Progenitor cell of endocrine pancreas (in vitro differentiated cells): ENCODE results near the gene ASCC1. TPM values are rescaled to one million over a fixed set of nuclear protein-coding genes. Genes with fewer than 3 reads are reported as not detected.

Experiments
- DNase-seq: peaks from one replicate; pipeline ENCODE4 v3.0.0; 2021; ENCODE audit warnings: low spot score; ENCODE audit not compliant: unreplicated experiment
- H3K27ac Mint-ChIP-seq: 2 replicates; pipeline ENCODE4 v1.8.0; 2021; ENCODE audit warnings: mild to moderate bottlenecking, moderate library complexity, mixed read lengths
- H3K27me3 Mint-ChIP-seq: 2 replicates; pipeline ENCODE4 v1.8.0; 2021; ENCODE audit warnings: mixed read lengths
- H3K36me3 Mint-ChIP-seq: 2 replicates; pipeline ENCODE4 v1.8.0; 2022; ENCODE audit warnings: mixed read lengths; ENCODE audit not compliant: insufficient read depth
- H3K4me1 Mint-ChIP-seq: 2 replicates; pipeline ENCODE4 v1.8.0; 2021; ENCODE audit warnings: low read depth, mixed read lengths
- H3K4me3 Mint-ChIP-seq: 2 replicates; pipeline ENCODE4 v1.8.0; 2021; ENCODE audit warnings: low read depth, mild to moderate bottlenecking, moderate library complexity, mixed read lengths
- H3K9me3 Mint-ChIP-seq: 2 replicates; pipeline ENCODE4 v1.8.0; 2021; ENCODE audit warnings: low read depth, mixed read lengths
- CTCF ChIP-seq: fragments of 200-600 bp; sonication (generic); IDR thresholded peaks from one replicate; pipeline ENCODE4 v1.5.0; 2021; ENCODE audit warnings: antibody characterized with exemption, mild to moderate bottlenecking; ENCODE audit not compliant: unreplicated experiment
- total RNA-seq: library from RNA; stranded (reverse); gene quantifications from 2 replicates; pipeline ENCODE4 v1.2.1, GENCODE V29; 2021

The ASCC1 gene
- total RNA-seq, 1 donor from 2014 or later, result 42.2 TPM

- H3K4me1 Mint-ChIP-seq, result peaks cover 42% of the 10 kb centered on the region
Measured at GRCh38 chr10:72104472-72105097, 111.5 kb downstream of the ASCC1 start.

GRCh38 chr10:72099600-72099921, 116.5 kb downstream of the ASCC1 start:
- no peaks in the 10 kb centered on the region for H3K27me3 Mint-ChIP-seq
- peaks cover 49% of the 10 kb centered on the region for H3K4me1 Mint-ChIP-seq
- no peaks in the 10 kb centered on the region for H3K9me3 Mint-ChIP-seq
- no peak for TF ChIP-seq CTCF
- no peak for DNase-seq
- H3K4me3 Mint-ChIP-seq, result no peak overlapping the region
- H3K27ac Mint-ChIP-seq, result peak overlapping the region; percentile 91
- peaks cover 20% of the 10 kb centered on the region for H3K36me3 Mint-ChIP-seq

More at GRCh38 chr10:72104472-72105097, 111.5 kb downstream of the ASCC1 start:
- Mint-ChIP-seq H3K27ac (no peak overlapping the region), H3K27me3 (no peaks in the 10 kb centered on the region), H3K4me3 (no peak overlapping the region), H3K9me3 (no peaks in the 10 kb centered on the region), H3K36me3 (peaks cover 17% of the 10 kb centered on the region)
- no peak for TF ChIP-seq CTCF
- DNase-seq, result no peak

DNA sequence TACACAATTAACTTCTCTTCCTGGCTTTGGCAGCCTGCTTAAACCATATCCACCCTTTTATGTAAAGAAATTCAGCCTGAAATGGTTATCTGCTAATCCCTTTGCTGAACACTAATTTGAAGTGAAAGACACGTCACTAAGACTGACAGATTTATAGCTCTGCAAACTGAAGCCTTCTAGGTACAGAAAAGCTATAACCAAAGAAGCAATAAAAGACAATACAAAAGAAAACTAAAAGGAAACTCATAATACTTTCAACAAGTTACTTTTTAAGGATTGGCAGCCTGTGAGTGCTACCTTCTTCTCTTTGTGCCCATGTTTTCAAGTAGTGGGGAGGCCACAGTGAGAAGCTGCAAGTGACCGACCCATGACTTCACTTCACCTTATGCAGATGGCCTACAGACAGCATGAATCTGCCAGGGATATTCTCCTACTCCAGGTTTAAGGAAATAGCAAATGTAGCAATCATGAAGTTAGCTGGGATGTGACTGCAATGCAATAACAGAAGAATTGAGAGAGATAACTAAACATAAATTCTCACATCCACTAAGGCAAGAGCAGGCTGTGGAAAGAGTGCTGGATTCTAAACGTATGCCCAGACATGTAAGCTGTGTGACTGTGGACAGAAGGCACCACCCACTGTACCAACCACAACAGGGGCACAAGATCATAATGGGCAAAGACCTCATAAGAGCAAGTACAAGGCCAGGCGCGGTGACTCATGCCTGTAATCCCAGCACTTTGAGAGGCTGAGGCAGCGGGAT, 117.1 kb downstream of the ASCC1 start:
- Mint-ChIP-seq H3K4me3 (peak overlapping the region; percentile 28), H3K4me1 (peaks cover 46% of the 10 kb centered on the region), H3K36me3 (peaks cover 20% of the 10 kb centered on the region), H3K27me3 (no peaks in the 10 kb centered on the region), H3K9me3 (no peaks in the 10 kb centered on the region), H3K27ac (peak overlapping the region; percentile 91)
- no peak for TF ChIP-seq CTCF
- DNase-seq, result no peak

GRCh38 chr10:72098301-72098835, 117.7 kb downstream of the ASCC1 start:
- Mint-ChIP-seq H3K27me3 (no peaks in the 10 kb centered on the region), H3K27ac (peak overlapping the region; percentile 91), H3K36me3 (peaks cover 16% of the 10 kb centered on the region), H3K9me3 (no peaks in the 10 kb centered on the region), H3K4me1 (peaks cover 42% of the 10 kb centered on the region), H3K4me3 (no peak overlapping the region)
- no peak for TF ChIP-seq CTCF
- no peak for DNase-seq

DNA sequence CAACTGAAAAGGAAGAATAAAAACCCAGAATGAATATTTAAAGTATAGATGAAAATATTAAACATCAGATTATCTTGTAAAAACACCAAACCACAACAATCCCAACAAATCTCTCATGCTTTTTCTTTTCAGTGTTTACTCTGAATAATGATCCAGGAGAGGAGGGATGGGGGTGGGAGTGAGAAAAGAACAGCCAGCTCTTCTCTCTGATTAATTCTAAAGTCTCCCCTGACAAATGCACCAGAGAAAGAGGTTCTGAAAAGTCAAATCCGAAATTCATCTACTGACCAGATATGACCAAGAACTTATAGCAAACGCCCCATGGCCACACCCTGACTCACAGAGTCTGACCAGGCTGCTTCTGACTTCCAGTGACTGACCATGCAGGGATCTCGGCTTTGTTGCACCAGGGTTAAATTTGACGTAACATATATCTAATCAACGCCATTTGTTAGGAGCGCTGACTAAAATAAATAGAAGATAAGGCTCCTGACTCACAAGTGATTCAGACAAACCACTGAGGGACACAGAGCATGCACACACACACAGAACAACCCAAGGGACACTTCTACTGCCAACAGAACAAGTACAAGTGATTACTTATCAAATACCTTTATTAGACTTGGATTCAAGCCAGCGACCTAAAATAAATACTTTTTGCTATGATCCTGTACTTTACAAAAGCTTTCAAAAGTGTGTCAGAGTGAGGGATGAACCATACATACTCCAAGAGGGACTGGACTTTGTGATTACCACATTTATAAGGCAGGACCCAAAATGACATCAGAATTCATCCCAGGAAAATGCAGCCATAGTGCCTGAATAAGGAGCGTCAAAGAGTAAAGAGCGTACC, 118.4 kb downstream of the ASCC1 start:
- peak overlapping the region; percentile 91 for H3K27ac Mint-ChIP-seq
- no peak for TF ChIP-seq CTCF
- no peak for DNase-seq
- H3K36me3 Mint-ChIP-seq, result peaks cover 15% of the 10 kb centered on the region
- no peaks in the 10 kb centered on the region for H3K9me3 Mint-ChIP-seq
- H3K4me3 Mint-ChIP-seq, result peak overlapping the region; percentile 52
- H3K4me1 Mint-ChIP-seq, result peaks cover 46% of the 10 kb centered on the region
- no peaks in the 10 kb centered on the region for H3K27me3 Mint-ChIP-seq
